ENCODE data around the gene LYST.

LYST gene

GRCh38 chr1:235679005-235679404 is 187.7 kb downstream of the LYST start:
- H3K4me3 Mint-ChIP-seq: no peak overlapping the region
- H3K27ac Mint-ChIP-seq: no peak overlapping the region
- H3K9me3 Mint-ChIP-seq: no peaks in the 10 kb centered on the region
- DNase-seq (ENCODE audit: low spot score in 2 of 2): no peak
- H3K4me1 Mint-ChIP-seq: no peaks in the 10 kb centered on the region
- H3K36me3 Mint-ChIP-seq: peaks cover 51% of the 10 kb centered on the region
- no peak for ATAC-seq

DNA sequence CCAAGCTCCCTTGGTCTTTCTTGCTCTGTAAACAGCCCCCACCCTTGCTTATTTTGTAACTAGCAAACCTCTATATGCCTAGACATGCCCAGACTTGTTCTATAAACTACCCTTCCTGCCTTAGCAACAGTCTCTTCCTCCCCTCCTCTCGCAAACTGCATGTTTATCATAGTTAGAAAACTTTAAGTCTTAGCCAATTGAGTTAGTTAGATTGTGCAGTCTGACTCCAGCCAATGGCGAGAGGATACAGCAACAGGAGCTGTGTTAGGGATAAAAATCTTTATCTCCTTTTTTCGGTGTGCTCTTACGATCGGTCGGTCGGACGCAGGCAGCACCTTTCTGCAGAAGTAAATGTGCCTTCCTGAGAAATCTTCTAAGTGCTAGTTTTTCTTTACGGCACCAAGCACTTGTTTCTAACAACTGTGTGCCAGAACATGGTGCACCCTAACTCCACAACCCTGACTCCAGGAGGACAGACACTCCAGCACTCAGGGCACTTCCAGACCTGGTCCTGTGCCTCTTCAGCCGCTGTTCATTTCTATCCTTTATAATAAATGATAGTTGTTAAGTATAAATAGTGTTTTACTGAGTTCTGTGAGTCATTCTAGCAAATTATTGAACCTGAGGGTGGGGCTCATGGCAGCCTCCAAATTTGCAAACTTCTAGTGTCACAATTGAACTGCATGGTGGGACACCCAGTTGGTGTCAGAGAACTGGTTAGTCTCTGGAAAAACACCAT is 191.4 kb downstream of the LYST start:
- DNase-seq (ENCODE audit: low spot score in 2 of 2) (no peak), ATAC-seq (no peak)
- Mint-ChIP-seq H3K4me3 (no peak overlapping the region), H3K36me3 (peaks cover 87% of the 10 kb centered on the region), H3K27ac (peak overlapping the region; percentile 81), H3K4me1 (no peaks in the 10 kb centered on the region), H3K9me3 (peaks cover 23% of the 10 kb centered on the region)

- no peak overlapping the region for H3K27ac Mint-ChIP-seq
- H3K9me3 Mint-ChIP-seq: peaks cover 24% of the 10 kb centered on the region
Measured at GRCh38 chr1:235673981-235674380, 192.7 kb downstream of the LYST start.

DNA sequence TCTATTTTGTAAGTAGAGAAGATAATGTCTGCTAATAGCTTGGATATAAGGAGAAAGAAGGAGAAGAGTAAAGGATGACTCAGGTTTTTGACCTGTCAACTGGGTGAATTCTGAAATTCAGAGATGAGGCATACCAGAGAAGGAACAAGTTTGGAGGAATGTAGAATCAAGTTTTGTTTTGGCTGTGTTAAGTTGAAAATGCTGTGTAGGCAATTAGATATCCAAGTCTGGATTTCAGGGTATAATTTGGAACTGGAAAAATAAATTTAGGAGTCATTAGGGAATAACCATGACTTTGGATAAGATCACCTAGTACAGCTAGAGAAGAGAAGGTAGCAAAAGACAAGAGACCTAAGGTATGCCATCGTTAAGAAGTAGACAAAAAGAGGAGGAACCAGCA is 194.7 kb downstream of the LYST start:
- ATAC-seq (no peak), DNase-seq (ENCODE audit: low spot score in 2 of 2) (no peak)
- Mint-ChIP-seq H3K27ac (peak overlapping the region; percentile 9), H3K4me3 (no peak overlapping the region), H3K9me3 (peaks cover 24% of the 10 kb centered on the region), H3K36me3 (peaks cover 93% of the 10 kb centered on the region), H3K4me1 (no peaks in the 10 kb centered on the region)

More at GRCh38 chr1:235673981-235674380, 192.7 kb downstream of the LYST start:
- Mint-ChIP-seq H3K4me3 (no peak overlapping the region), H3K4me1 (no peaks in the 10 kb centered on the region), H3K36me3 (peaks cover 98% of the 10 kb centered on the region)
- DNase-seq (ENCODE audit: low spot score in 2 of 2) (no peak), ATAC-seq (no peak)

DNA sequence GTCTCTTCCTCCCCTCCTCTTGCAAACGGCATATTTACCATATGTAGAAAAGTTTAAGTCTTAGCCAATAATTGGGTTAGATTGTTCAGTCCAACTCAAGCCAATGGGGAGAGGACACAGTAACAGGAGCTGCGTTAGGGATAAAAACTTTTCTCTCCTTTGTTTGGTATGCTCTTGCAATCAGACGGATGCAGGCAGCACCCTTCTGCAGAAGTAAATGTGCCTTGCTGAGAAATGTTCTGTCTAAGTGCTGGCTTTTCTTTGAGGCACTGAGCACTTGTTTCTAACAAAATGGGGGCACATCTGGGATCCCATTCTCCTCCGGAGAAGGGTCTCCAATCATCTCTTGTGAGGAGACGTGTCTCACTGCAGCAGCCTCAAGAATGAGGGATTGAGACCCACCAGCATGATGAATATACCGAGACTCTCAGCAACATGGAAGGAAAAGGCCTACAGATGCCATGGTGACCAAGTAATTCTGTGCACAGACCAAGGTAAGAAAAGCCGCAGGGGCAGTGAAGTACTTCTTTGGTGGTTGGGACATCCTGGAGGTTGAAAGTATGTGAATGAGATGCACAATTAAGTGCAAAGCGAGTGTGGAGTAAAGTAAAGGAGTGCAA is 196.4 kb downstream of the LYST start:
- ATAC-seq (no peak), DNase-seq (ENCODE audit: low spot score in 2 of 2) (no peak)
- H3K27ac Mint-ChIP-seq: peak overlapping the region; percentile 79
- no peak overlapping the region for H3K4me3 Mint-ChIP-seq
- H3K36me3 Mint-ChIP-seq: peaks cover 88% of the 10 kb centered on the region
- peaks cover 24% of the 10 kb centered on the region for H3K9me3 Mint-ChIP-seq
- no peaks in the 10 kb centered on the region for H3K4me1 Mint-ChIP-seq

GRCh38 chr1:235669277-235669676 is 197.4 kb downstream of the LYST start:
- ATAC-seq (no peak), DNase-seq (ENCODE audit: low spot score in 2 of 2) (no peak)
- Mint-ChIP-seq H3K9me3 (peaks cover 24% of the 10 kb centered on the region), H3K36me3 (peaks cover 88% of the 10 kb centered on the region), H3K4me1 (no peaks in the 10 kb centered on the region), H3K4me3 (no peak overlapping the region), H3K27ac (no peak overlapping the region)

GRCh38 chr1:235663628-235664027 is 203.1 kb downstream of the LYST start:
- H3K9me3 Mint-ChIP-seq: no peaks in the 10 kb centered on the region
- H3K27ac Mint-ChIP-seq: no peak overlapping the region
- no peak overlapping the region for H3K4me3 Mint-ChIP-seq
- no peaks in the 10 kb centered on the region for H3K4me1 Mint-ChIP-seq
- DNase-seq (ENCODE audit: low spot score in 2 of 2) (no peak), ATAC-seq (no peak)
- H3K36me3 Mint-ChIP-seq: peaks cover 83% of the 10 kb centered on the region

- ATAC-seq: no peak
- Mint-ChIP-seq H3K4me3 (no peak overlapping the region), H3K36me3 (peaks cover 71% of the 10 kb centered on the region), H3K27ac (no peak overlapping the region), H3K9me3 (no peaks in the 10 kb centered on the region), H3K4me1 (no peaks in the 10 kb centered on the region)
- no peak for DNase-seq (ENCODE audit: low spot score in 2 of 2)
Measured at GRCh38 chr1:235661568-235661967, 205.1 kb downstream of the LYST start.

DNA sequence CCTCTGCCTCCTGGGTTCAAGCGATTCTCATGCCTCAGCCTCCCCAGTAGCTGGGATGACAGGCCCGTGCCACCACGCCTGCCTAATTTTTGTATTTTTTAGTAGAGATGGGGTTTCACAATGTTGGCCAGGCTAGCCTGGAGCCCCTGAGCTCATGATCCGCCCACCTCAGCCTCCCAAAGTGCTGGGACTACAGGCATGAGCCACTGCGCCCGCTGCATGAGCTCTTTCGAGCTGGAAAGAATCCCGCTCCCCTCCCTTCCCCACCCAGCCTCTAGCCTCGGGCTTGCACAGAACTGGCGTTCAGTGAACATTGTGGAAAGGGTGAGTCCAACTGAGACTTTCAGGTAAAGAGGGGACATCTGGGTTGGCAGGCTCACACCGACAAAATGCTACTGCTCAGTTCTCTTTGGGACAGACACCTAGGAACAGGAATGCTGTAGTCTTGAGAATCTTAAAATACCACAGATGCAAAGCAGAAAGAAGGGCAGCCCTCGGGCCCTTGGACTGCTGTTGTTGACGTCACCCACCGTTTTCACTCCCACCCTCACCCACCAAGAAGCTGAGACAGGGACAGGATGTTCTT is 207.4 kb downstream of the LYST start:
- ATAC-seq (no peak), DNase-seq (ENCODE audit: low spot score in 2 of 2) (no peak)
- Mint-ChIP-seq H3K4me1 (no peaks in the 10 kb centered on the region), H3K27ac (no peak overlapping the region), H3K4me3 (no peak overlapping the region), H3K9me3 (no peaks in the 10 kb centered on the region), H3K36me3 (peaks cover 50% of the 10 kb centered on the region)

DNA sequence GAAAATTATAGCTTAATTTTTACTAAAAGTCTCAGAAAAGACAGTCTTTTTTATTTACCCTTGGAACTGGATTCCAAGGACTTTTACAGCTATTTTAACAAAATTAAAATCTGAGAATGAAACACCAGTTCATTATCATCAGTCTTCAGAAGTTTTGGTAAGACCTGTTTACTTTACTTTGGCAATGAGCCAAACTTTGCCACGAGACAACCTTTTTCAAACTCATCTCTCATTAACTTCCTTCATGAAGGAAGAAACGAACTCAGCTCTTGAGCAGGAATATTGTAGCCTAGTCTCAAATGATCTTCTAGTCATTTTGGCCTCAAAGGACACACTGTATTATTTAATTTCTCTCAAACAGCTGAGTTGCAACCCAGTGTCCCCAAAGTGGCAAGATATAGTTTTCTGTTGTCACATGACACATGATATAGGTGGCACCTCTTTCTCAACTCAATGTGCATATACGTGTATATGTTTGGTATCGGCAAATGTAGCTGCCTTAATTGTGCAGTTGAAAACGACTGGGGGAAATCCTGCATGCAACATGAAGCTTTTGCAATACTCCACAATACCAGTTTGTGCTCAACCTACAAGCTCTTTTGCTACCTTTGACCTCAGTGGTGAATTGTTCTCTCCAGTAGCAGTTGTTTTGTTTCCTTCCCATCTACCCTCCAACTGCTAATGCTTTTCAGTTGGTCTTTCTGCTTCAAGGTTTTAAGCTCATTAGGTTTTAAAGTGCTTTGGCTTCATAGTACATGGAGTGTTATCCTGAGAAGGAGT is 208.8 kb downstream of the LYST start:
- Mint-ChIP-seq H3K27ac (no peak overlapping the region), H3K4me3 (no peak overlapping the region), H3K36me3 (peaks cover 37% of the 10 kb centered on the region), H3K9me3 (no peaks in the 10 kb centered on the region), H3K4me1 (no peaks in the 10 kb centered on the region)
- ATAC-seq (no peak), DNase-seq (ENCODE audit: low spot score in 2 of 2) (no peak)

DNA sequence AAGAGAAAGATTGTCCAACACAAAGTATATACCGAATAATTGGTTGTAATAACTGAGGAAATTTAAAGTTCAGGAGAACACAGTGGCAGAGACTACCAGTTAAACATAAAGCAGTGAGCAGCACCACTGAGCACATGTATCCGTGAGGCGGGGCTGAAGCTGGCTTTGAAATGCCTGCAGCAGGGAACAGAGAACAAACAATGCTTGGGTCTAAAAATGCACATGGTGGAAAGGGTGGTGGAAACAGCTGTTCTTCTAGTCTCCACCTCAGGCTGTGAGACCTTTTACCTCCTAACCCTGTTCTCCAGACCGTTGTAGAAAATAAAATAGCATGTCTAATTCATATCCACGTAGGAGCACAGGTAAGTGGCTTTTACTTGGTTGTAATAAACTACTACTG is 209.4 kb downstream of the LYST start:
- Mint-ChIP-seq H3K4me1 (no peaks in the 10 kb centered on the region), H3K27ac (no peak overlapping the region), H3K36me3 (peaks cover 30% of the 10 kb centered on the region), H3K9me3 (no peaks in the 10 kb centered on the region), H3K4me3 (no peak overlapping the region)
- DNase-seq (ENCODE audit: low spot score in 2 of 2): no peak
- ATAC-seq: no peak

- H3K4me1 Mint-ChIP-seq: peaks cover 21% of the 10 kb centered on the region
- H3K9me3 Mint-ChIP-seq: no peaks in the 10 kb centered on the region
- peaks cover 7% of the 10 kb centered on the region for H3K36me3 Mint-ChIP-seq
- ATAC-seq (no peak), DNase-seq (ENCODE audit: low spot score in 2 of 2) (no peak)
- no peak overlapping the region for H3K27ac Mint-ChIP-seq
- no peak overlapping the region for H3K4me3 Mint-ChIP-seq
Measured at GRCh38 chr1:235652364-235652763, 214.3 kb downstream of the LYST start.

DNA sequence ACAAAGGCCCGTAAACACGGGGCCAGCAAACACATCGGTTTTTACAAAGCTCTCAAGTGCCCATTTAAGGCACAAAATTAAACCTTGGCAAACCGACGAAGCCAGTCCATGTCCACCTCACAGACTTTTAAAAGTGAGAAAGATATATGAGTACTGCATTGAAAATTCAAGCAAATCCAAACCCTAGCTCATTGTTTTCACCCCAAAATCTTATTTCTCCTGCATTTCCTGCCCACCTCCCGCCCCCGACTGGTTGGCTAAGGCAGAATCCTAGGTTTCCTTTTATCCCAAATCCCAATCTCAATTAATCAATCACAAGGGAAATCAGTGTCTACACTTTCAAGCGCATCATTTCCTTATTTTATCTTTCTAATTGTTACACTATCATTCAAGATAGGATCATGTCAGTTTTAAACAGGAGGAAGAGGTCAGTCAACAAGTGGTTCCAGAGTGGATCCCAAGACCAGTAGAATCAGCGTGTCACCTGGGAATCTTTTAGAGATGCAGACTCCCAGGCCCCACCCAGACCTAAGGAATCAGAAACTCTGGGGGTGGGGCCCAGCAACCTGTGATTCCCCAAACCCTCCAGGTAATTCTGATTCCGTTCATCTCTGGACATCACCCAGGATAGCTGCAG is 215.4 kb downstream of the LYST start:
- H3K36me3 Mint-ChIP-seq: peaks cover 7% of the 10 kb centered on the region
- H3K4me3 Mint-ChIP-seq: peak overlapping the region; percentile 36
- no peaks in the 10 kb centered on the region for H3K9me3 Mint-ChIP-seq
- peaks cover 25% of the 10 kb centered on the region for H3K4me1 Mint-ChIP-seq
- ATAC-seq (no peak), DNase-seq (ENCODE audit: low spot score in 2 of 2) (no peak)
- no peak overlapping the region for H3K27ac Mint-ChIP-seq

DNA sequence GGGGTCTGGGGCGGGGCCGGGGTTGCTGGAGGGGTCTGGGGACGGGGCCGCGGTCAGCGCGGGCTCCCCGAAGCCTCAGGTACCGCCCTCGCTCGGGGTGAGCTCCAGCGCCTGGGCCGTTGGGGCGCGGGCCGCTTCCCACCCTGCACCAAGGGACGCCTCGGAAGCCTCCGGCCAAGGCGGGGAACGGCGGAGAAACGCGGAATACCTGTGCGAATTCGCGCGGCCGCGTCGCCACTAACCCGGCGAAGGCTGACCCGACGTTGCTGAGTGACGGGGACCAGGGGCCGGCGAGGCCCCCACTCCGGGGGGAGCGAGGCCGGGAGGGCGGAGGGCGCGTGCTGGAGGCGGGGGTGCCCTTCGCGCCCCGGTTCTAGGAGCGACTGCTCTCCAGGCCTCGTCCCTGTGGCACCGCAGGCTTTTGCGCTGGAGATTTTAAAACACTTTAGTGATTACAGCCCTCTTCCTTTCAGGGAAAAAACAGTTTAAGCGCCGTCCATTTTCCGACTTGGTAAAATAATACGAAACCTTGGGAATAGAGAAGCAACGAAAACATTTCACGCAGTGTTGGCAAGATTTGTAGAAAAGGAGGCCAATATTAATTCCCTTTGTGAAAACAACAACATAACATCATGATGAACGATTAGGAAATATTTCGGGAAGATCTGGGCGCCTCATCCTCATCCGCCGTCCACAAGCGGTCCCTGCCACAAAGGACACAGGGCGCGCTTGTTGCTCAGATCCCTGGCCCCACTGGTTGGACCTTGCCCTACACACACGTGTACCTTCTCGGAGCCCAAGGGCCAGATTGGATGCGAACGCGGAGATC is 216.2 kb downstream of the LYST start:
- Mint-ChIP-seq H3K36me3 (peaks cover 7% of the 10 kb centered on the region), H3K27ac (no peak overlapping the region), H3K4me1 (peaks cover 27% of the 10 kb centered on the region), H3K9me3 (no peaks in the 10 kb centered on the region), H3K4me3 (peak overlapping the region; percentile 36)
- ATAC-seq: peak; percentile 33
- DNase-seq (ENCODE audit: low spot score in 2 of 2): no peak

Data from stimulated activated effector memory CD8-positive, alpha-beta T cell treated with anti-CD3 and anti-CD28 coated beads, Interleukin-12 subunit alpha, Interleukin-12 subunit beta, amount 100 ng/mL, for 72 hours (primary cell).